IMR-90 (cell line): ENCODE results near the gene MAML3. TPM values are rescaled to one million over a fixed set of nuclear protein-coding genes. Genes with fewer than 3 reads are reported as not detected.
A peak's percentile ranks its signal among the peaks of the same experiment; 100 is the strongest.

Experiments used
- ATAC-seq: fragments of 200-7000 bp; cut with Tn5 transposase; 2 replicates; pipeline ENCODE4 v1.9.1; 2020; ENCODE audit warnings: low read depth, mild to moderate bottlenecking, moderate library complexity
- BruUV-seq: library from RNA; stranded (reverse); fragments of 400-500 nt; replicated peaks from 2 replicates; lab custom pipeline; 2021; lab: Mats Ljungman, UMichigan
- CTCF ChIA-PET: fragments of 300-600 bp; formaldehyde crosslinking; extraction: SDS; loops from one replicate; lab custom pipeline; 2021; ENCODE audit warnings: antibody characterized with exemption; lab: Yijun Ruan, JAX
- POLR2A ChIA-PET: fragments of 300-600 bp; sonication (Branson Sonifier 250); formaldehyde crosslinking; loops from one replicate; lab custom pipeline; 2022; ENCODE audit warnings: antibody characterized with exemption; ENCODE audit not compliant: unreplicated experiment; lab: Charles Lee
- DNase-seq: peaks from one replicate; pipeline ENCODE4 v3.0.0; 2013
- H2AFZ ChIP-seq: replicated peaks from 2 replicates; pipeline ENCODE3; 2013; ENCODE audit warnings: low read length, mild to moderate bottlenecking; ENCODE audit not compliant: poor library complexity
- H2AK5ac ChIP-seq: 2 replicates; pipeline ENCODE4 v1.6.1; 2013; ENCODE audit warnings: low read depth, low read length, inconsistent platforms
- H2AK9ac ChIP-seq: replicated peaks from 2 replicates; pipeline ENCODE3; 2013; ENCODE audit warnings: mild to moderate bottlenecking, low read depth, low read length, moderate library complexity; ENCODE audit not compliant: poor library complexity
- H2BK120ac ChIP-seq: 2 replicates; pipeline ENCODE4 v1.6.1; 2013; ENCODE audit warnings: low read depth, low read length, inconsistent platforms
- H2BK15ac ChIP-seq: 3 replicates; pipeline ENCODE4 v1.6.1; 2013; ENCODE audit warnings: low read depth, low read length, inconsistent platforms
- H2BK20ac ChIP-seq: 2 replicates; pipeline ENCODE4 v1.6.1; 2013; ENCODE audit warnings: low read depth, mild to moderate bottlenecking, inconsistent platforms, low read length, moderate library complexity
- H2BK5ac ChIP-seq: 2 replicates; pipeline ENCODE4 v1.6.1; 2013; ENCODE audit warnings: mild to moderate bottlenecking, low read depth, low read length, inconsistent platforms; ENCODE audit not compliant: poor library complexity, severe bottlenecking
- H3K14ac ChIP-seq: replicated peaks from 2 replicates; pipeline ENCODE4 v1.6.1; 2013; ENCODE audit warnings: low read depth, low read length, inconsistent platforms
- H3K18ac ChIP-seq: 2 replicates; pipeline ENCODE4 v1.6.1; 2013; ENCODE audit warnings: low read depth, low read length, control low read depth
- H3K23ac ChIP-seq: 2 replicates; pipeline ENCODE4 v1.6.1; 2013; ENCODE audit warnings: low read depth, low read length, inconsistent platforms
- H3K27ac ChIP-seq: 2 replicates; pipeline ENCODE4 v1.5.1; 2013; ENCODE audit warnings: mild to moderate bottlenecking, control low read depth, low read length; ENCODE audit not compliant: insufficient read depth
- H3K27me3 ChIP-seq: 2 replicates; pipeline ENCODE4 v1.6.1; 2013; ENCODE audit warnings: low read length; ENCODE audit not compliant: control insufficient read depth, insufficient read depth
- H3K36me3 ChIP-seq: 2 replicates; pipeline ENCODE4 v1.6.1; 2013; ENCODE audit warnings: low read length, mixed read lengths; ENCODE audit not compliant: control insufficient read depth, insufficient read depth
- H3K4ac ChIP-seq: 2 replicates; pipeline ENCODE4 v1.6.1; 2013; ENCODE audit warnings: low read depth, low read length, inconsistent platforms
- H3K4me1 ChIP-seq: 2 replicates; pipeline ENCODE4 v1.6.1; 2013; ENCODE audit warnings: low read length, mixed read lengths; ENCODE audit not compliant: control insufficient read depth, insufficient read depth
- H3K4me2 ChIP-seq: 2 replicates; pipeline ENCODE4 v1.6.1; 2013; ENCODE audit warnings: low read depth, mild to moderate bottlenecking, control low read depth, low read length, moderate library complexity
- H3K4me3 ChIP-seq: 2 replicates; pipeline ENCODE4 v1.5.1; 2013; ENCODE audit warnings: low read depth, mild to moderate bottlenecking, control low read depth, low read length, moderate library complexity; ENCODE audit not compliant: insufficient read depth
- H3K56ac ChIP-seq: 2 replicates; pipeline ENCODE4 v1.6.1; 2013; ENCODE audit warnings: low read length, inconsistent platforms; ENCODE audit not compliant: insufficient read depth; ENCODE audit errors: extremely low read depth
- H3K79me1 ChIP-seq, 2 experiments: 2 replicates each; pipeline ENCODE4 v1.6.1; 2013; ENCODE audit warnings: low read length in 2 of 2, inconsistent platforms in 1 of 2, low read depth in 1 of 2
- H3K9ac ChIP-seq: 2 replicates; pipeline ENCODE4 v1.6.1; 2013; ENCODE audit warnings: low read depth, low read length, control low read depth
- H3K9me1 ChIP-seq: 2 replicates; pipeline ENCODE4 v1.6.1; 2013; ENCODE audit warnings: low read length, inconsistent platforms; ENCODE audit not compliant: insufficient read depth
- H3K9me3 ChIP-seq: 2 replicates; pipeline ENCODE4 v1.6.1; 2013; ENCODE audit warnings: low read length; ENCODE audit not compliant: control insufficient read depth, insufficient read depth
- H4K20me1 ChIP-seq: 2 replicates; pipeline ENCODE4 v1.6.1; 2013; ENCODE audit warnings: low read length, inconsistent platforms; ENCODE audit not compliant: insufficient read depth
- H4K5ac ChIP-seq: 2 replicates; pipeline ENCODE4 v1.6.1; 2013; ENCODE audit warnings: mild to moderate bottlenecking, low read depth, low read length, control low read depth
- H4K8ac ChIP-seq, 2 experiments: 2 replicates each; pipeline ENCODE4 v1.6.1; 2013; ENCODE audit warnings: low read depth in 2 of 2, low read length in 2 of 2, control low read depth in 1 of 2, inconsistent platforms in 1 of 2
- H4K91ac ChIP-seq: 2 replicates; pipeline ENCODE4 v1.6.1; 2013; ENCODE audit warnings: low read depth, low read length, inconsistent platforms; ENCODE audit not compliant: insufficient read depth
- BHLHE40 ChIP-seq: fragments of 150-350 bp; IDR thresholded peaks from 2 replicates; pipeline ENCODE4 v1.6.1; 2016; ENCODE audit warnings: mild to moderate bottlenecking, low read depth, low read length
- CEBPB ChIP-seq: IDR thresholded peaks from 2 replicates; pipeline ENCODE4 v1.6.1; 2012; ENCODE audit warnings: low read depth, low read length, improper control_type of control experiment
- CHD1 ChIP-seq: IDR thresholded peaks from 2 replicates; pipeline ENCODE4 v1.6.1; 2012; ENCODE audit warnings: low read depth, low read length, improper control_type of control experiment
- FOS ChIP-seq: fragments of 150-350 bp; IDR thresholded peaks from 2 replicates; pipeline ENCODE4 v1.6.1; 2016; ENCODE audit warnings: low read depth, low read length
- MAFK ChIP-seq: IDR thresholded peaks from 2 replicates; pipeline ENCODE4 v1.6.1; 2012; ENCODE audit warnings: low read depth, low read length, improper control_type of control experiment
- WGBS, 2 experiments: methylation state at CpG; one replicate each; pipeline versions ENCODE4 v1.1.5 to v1.1.7; 2013; ENCODE audit warnings: missing lambda C conversion rate in 2 of 2; ENCODE audit not compliant: insufficient read length in 1 of 2; ENCODE audit errors: extremely low coverage in 2 of 2; 5-methylcytosine and 5-hydroxymethylcytosine counted together
- dilution Hi-C: fragments of 300-500 bp; cut with HindIII; formaldehyde crosslinking; loops from one replicate; pipeline ENCODE4 v1.14.3; 2018; ENCODE audit warnings: low sequenced_read_pairs; ENCODE audit not compliant: unreplicated experiment
- in situ Hi-C: fragments of 300-500 bp; cut with MboI; formaldehyde crosslinking; loops from 3 replicates; pipeline ENCODE4 v1.14.3; 2019; ENCODE audit warnings: low sequenced_read_pairs, inconsistent platforms, mixed read lengths
- intact Hi-C: fragments of 100-400 bp; cut with micrococcal nuclease; formaldehyde crosslinking; loops from 2 replicates; pipeline ENCODE4 v1.10.0; 2022
- polyA plus RNA-seq, 3 experiments: library from polyadenylated mRNA; depleted of rRNA; stranded (reverse); fragments of >200 nt; gene quantifications; 2 replicates each; pipeline ENCODE4 v1.2.3, GENCODE V29; 2012; ENCODE audit warnings: low replicate concordance in 1 of 3
- total RNA-seq: library from RNA; depleted of rRNA; stranded (reverse); fragments of >200 nt; gene quantifications from 2 replicates; pipeline ENCODE4 v1.2.3, GENCODE V29; 2012
- TF ChIP-seq, protein P1 (sequence below): fragments of 150-350 bp; IDR thresholded peaks from 2 replicates; pipeline ENCODE4 v1.6.1; 2017; ENCODE audit warnings: mild to moderate bottlenecking, antibody characterized with exemption, low read length, low read depth
- TF ChIP-seq, protein P2 (sequence below): conservative IDR thresholded peaks from 2 replicates; pipeline ENCODE4 v1.5.1; 2012; ENCODE audit warnings: mild to moderate bottlenecking, low read depth, low read length, improper control_type of control experiment

MAML3 gene
- total and polyA plus RNA-seq, 2 of the 4 experiments (the other 2 are of a cell fraction) = 0.90 to 1.7 TPM

DNA sequence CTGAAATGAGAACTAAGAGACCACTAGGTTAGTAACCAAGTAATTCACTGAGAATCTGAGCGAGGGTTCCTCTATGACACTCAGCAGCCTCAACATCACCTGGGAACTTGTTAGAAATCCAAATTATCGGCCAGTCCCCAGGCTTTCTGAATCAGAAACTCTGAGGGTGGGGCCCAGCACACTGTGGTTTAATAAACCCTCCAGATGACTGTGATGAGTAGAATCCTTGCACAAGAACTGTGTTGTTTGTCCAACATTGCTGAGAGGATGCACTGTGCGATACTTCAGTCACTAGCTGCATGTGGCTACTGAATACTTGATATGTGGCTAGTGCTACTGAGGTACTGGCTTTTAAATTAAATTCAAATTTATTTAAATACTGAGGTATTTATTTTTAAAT lies 243.9 kb downstream of the MAML3 start:
- Histone ChIP-seq H2AK5ac (no peak overlapping the region), H2BK5ac (no peak overlapping the region), H3K23ac (no peak overlapping the region), H2AK9ac (no peak overlapping the region), H3K56ac (no peak overlapping the region), H2BK20ac (no peak overlapping the region), H3K4me1 (peaks cover 15% of the 10 kb centered on the region), H3K4me2 (no peak overlapping the region), H3K36me3 (no peaks in the 10 kb centered on the region), H4K20me1 (no peaks in the 10 kb centered on the region), H3K27ac (no peak overlapping the region), H3K4me3 (no peak overlapping the region), H2BK120ac (no peak overlapping the region), H3K27me3 (no peaks in the 10 kb centered on the region), H3K9ac (no peak overlapping the region), H3K18ac (no peak overlapping the region), H2AFZ (no peak overlapping the region), H3K9me3 (peaks cover 2% of the 10 kb centered on the region), H3K79me1 (no peaks in the 10 kb centered on the region; a peak in 1 of 4 replicates), H3K14ac (no peak overlapping the region), H3K4ac (no peak overlapping the region), H3K9me1 (peaks cover 9% of the 10 kb centered on the region; the same call in 1 of the 2 replicates), H4K8ac (no peak overlapping the region), H4K5ac (no peak overlapping the region), H2BK15ac (no peak overlapping the region), H4K91ac (no peak overlapping the region)
- dilution Hi-C loops = no loop called here
- intact Hi-C loops = no loop called here
- no peak for ATAC-seq
- BruUV-seq = no TSS peak
- CTCF ChIA-PET = interaction anchor here (0.5 kb wide), 1 partner anchor 8 kb away, joined by 3 read pairs; no protein-coding TSS in a partner anchor
- no peak for TF ChIP-seq MAFK
- TF ChIP-seq, protein P1, sequence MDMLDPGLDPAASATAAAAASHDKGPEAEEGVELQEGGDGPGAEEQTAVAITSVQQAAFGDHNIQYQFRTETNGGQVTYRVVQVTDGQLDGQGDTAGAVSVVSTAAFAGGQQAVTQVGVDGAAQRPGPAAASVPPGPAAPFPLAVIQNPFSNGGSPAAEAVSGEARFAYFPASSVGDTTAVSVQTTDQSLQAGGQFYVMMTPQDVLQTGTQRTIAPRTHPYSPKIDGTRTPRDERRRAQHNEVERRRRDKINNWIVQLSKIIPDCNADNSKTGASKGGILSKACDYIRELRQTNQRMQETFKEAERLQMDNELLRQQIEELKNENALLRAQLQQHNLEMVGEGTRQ = no peak
- no peak for TF ChIP-seq FOS
- 0 out of 2 replicates have a peak, but pooled peaks have one; percentile 35 for TF ChIP-seq CEBPB
- no peak for TF ChIP-seq BHLHE40
- no peak for TF ChIP-seq CHD1
- TF ChIP-seq, protein P2, sequence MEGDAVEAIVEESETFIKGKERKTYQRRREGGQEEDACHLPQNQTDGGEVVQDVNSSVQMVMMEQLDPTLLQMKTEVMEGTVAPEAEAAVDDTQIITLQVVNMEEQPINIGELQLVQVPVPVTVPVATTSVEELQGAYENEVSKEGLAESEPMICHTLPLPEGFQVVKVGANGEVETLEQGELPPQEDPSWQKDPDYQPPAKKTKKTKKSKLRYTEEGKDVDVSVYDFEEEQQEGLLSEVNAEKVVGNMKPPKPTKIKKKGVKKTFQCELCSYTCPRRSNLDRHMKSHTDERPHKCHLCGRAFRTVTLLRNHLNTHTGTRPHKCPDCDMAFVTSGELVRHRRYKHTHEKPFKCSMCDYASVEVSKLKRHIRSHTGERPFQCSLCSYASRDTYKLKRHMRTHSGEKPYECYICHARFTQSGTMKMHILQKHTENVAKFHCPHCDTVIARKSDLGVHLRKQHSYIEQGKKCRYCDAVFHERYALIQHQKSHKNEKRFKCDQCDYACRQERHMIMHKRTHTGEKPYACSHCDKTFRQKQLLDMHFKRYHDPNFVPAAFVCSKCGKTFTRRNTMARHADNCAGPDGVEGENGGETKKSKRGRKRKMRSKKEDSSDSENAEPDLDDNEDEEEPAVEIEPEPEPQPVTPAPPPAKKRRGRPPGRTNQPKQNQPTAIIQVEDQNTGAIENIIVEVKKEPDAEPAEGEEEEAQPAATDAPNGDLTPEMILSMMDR = no peak
- in situ Hi-C loops = no loop called here
- no CpG with 5 or more reads among the region's 3 CpGs for WGBS, 2 experiments
- DNase-seq = peak; percentile 23
- POLR2A ChIA-PET = no interaction called here
